NCI-H510A treated with DMSO at 0.1 percent for 48 hours (cell line): ENCODE data around the gene MOG.

ENCODE experiments used
- DNase-seq: peaks from one replicate; lab custom pipeline; 2025; lab: John Stamatoyannopoulos, UW

MOG gene

GRCh38 chr6:29656798-29657197 is at the start of gene MOG:
Gene MOG, plus strand, starts transcription at chr6:29657092. Its CDS starts 118 bp downstream, at chr6:29657210.
- DNase-seq, result no peak

DNA sequence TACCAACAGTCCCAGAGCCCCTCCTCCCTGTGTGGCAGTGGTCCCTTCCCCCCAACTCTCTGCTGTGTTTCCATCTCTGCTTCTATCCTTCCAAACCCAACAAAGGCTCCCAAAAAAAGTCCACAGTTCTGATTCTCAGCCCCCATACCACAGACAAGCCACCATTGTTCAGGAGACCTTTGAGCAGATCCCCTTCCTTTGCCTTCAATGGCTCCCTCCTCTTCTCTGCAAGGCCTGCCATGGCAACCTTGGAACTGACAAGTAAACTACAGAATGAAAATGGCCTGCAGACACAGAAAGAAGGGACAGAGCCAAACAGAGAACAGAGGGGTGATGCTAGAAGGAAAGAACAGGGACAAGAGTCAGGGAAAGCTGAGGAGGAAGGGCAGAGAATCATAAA is 48.8 kb upstream of the MOG start:
- DNase-seq, result no peak

DNA sequence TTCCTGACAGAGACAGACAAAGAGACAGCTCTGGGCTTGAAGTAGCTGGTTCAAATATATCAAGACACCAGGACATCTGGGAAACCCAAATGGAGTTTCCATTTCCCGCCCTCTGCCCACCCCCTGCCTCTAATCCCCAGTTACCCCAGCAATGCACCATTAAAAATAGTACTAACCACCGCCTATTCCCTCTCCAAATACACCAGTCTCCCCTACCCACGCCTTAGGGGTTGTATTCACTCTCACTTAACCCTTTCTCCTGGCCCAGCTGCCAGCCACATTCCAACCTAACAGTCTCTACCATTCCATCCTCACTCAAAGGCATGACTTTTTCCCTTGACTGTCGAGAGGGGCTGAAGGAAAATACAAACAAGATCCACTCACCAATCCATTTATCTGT is 46.4 kb upstream of the MOG start:
- DNase-seq, result no peak

GRCh38 chr6:29611426-29611825 is 45.5 kb upstream of the MOG start:
- no peak for DNase-seq

- no peak for DNase-seq
These were observed 38.9 kb upstream of the MOG start for GRCh38 chr6:29617782-29618554.

DNA sequence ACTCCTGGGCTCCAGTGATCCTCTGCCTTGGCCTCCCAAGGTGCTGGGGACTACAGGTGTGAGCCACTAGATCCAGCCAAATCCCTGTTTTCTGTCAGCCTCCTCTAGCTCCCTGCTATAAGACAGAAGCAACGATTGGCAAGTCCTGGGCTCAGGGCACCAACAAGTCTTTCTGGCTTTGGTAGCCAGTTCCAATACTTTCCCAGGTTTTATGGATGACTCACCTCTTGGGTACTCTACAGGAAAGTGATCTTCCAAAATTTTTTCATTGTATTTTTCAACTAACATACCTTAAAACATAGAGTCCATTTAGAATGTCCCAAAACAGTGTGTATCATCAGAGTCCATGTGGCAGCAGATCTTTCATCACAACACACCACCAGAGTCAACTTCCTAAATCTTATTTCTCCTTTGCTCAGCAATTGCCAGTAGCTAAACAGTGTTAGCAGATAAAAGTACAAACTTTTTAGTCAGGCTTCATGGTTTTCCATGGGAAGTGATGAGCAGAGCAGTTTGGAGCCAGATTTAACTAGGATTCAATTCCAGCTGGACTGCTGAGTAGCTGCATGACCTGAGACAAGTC is 37.2 kb upstream of the MOG start:
- DNase-seq, result no peak

GRCh38 chr6:29620630-29621029 is 36.3 kb upstream of the MOG start:
- no peak for DNase-seq

DNA sequence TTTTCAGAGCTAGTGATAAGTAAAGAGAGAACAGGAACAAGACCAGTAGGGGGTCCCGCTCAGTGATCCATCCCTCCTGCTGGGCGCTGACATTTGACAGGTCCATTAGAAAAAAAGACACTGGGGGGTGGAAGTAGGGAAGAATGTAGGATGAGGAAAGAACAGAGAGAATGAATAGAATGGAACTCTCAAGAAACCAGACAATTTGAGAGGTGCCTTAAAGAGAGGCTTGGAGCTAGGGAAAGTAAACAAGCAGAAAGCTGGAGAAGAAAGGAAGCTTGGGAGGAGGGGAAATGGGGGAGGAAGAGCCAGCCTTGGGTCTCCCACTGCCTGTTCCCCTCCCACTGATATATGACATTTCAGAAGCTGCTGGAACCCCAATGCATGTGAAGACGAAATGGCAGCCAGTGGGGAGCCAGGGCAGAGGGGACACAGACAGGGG is 32.4 kb upstream of the MOG start:
- no peak for DNase-seq

DNA sequence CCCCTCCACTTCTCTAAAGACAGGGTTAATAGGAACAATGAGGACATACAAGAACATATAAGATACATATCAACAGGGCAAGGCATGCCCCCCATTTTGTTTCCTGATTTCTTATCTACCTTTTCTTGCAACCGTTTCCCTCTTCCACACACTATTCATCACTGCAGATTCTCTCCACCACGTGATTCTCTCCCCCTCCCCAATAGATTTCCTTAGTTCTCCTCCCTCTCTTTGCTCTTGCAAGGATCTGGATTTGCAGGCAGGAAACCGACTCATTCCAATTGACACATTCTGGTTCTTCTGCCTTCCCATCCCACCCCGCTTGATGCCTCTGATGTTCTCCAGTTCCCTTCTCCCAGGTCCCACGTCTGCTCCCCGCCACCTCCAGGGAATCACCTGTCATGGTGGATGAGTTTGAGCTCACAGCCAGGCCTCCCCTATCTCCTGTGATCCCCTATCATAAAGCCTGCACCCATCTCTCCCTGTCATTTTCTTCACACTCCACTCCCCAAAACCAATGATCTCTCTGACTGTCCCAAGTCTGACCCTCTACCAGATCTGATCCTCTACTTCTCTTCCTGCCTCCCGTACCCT is 31.5 kb upstream of the MOG start:
- no peak for DNase-seq

DNA sequence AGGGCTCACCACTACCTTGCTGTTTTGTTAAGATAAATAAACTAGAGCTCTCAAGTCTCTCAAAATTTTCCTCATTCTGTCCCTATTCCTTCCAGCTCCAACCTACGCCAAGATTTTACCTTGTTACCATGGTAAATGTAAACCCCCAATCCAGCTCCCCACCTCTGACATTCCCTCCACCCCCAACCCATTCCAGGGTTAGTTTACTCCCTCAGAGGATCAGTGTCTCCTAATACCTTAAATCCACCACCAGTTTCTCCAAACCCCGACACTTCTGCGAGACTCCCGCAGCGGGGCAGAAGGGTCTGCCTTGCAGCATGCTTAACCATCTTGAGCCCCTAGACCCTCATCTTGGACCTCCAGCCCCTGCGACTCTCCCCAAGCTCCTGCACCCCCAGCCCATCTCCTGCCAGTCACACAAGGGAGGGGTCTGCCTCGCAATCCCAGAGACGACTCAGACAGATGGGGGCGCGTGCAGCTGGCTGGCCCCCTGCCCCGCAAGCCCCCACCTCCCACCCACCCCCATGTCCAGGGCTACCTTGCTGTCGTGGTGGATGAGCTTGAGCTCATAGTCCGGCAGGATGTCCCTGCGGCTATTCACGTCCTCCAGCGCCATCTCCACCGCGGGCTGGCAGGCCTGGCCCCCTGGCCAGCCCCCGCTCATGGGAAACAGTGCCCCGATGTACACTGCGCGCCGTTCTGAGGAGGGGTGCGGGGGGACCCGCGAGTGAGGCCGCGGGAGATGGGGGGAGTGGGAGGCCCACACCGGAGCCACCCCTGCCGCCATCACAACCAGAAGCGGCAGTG is 29.7 kb upstream of the MOG start:
- DNase-seq, result no peak

DNA sequence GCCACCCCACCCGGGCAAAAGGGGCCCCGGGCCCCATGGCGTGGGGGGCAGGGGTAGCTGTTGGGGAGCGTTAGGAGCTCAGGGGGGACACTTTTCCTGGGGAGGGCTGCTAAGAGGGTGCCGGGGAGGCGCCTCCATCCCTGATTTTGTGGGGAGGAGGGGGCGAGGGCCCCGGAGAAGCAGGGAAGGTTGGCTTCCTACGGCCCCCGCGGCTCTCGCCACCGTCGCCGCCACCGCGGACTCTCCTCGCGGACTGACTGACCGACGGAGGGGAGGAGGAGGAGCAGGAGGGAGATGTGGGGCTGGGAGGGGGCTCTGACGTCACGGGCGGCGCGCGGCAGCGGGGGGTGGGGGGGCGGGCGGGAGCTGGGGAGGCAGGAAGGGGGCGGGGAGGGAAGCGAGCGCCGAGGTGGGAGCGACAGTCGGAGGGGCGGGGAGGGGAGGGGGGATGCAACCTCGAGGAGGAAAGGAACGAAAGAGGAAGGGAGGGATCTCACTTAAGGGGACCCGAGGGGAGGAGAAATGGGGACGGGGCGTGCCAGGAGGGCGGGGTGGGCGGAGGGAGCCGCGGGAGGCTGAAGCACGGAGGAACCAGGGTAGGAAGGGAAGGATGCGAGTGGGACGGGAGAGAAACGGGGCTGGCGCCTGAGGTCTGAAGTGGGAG is 29.0 kb upstream of the MOG start:
- peak; percentile 64 for DNase-seq

- DNase-seq, result peak; percentile 89
These were observed 28.2 kb upstream of the MOG start for GRCh38 chr6:29628419-29629281.

- DNase-seq, result no peak
These were observed 27.3 kb upstream of the MOG start for GRCh38 chr6:29629571-29629970.

GRCh38 chr6:29630315-29630714 is 26.6 kb upstream of the MOG start:
- DNase-seq, result no peak

GRCh38 chr6:29631209-29631810 is 25.6 kb upstream of the MOG start:
- no peak for DNase-seq

DNA sequence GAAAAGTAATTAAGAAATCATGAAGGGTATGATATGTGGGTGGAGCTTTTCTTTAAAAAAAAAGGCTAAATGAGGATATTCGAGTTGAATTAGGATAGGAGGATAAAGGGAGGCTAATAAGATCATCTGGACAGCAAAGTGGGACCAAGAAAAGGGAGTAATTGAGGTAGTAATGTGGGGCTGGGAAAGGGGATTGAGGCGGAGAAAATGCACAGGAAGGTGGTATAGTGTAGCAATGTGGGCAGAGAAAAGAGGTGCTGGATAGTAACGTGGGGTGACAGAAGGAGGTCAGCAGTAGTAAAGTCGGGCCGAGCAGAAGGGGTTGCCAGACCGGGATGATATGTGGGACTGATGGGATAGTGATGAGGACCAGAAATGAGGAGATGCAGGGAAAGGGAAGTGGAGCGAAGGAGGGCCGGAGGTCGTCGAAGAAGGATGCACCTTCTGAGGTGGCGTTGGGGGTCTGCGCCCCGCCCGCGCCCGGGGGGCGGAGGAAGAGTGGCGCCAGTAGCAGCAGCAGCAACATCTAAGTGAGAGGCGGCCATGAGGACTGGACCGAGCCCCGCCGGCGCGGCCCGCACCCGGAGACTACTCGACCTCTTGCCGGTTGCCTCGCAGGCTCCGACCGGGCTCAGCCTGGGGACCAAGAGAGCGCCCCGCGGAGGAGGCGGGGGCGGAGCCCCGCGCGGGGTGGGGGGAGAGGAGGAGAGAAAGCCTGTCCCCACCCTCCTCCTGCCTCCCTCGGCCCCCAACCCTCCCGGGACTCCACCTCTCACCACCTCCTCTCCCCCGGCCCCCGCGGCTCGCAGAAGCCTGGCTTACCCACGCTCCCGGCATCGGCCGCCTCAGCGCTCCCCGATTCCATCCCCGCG is 24.8 kb upstream of the MOG start:
- peak; percentile 58 for DNase-seq

- DNase-seq, result peak; percentile 86
These were observed 23.9 kb upstream of the MOG start, which contains the start of gene GABBR1 for GRCh38 chr6:29632789-29633533. Gene GABBR1, minus strand, starts transcription at chr6:29633183. Its CDS starts 798 bp downstream, at chr6:29632385.

DNA sequence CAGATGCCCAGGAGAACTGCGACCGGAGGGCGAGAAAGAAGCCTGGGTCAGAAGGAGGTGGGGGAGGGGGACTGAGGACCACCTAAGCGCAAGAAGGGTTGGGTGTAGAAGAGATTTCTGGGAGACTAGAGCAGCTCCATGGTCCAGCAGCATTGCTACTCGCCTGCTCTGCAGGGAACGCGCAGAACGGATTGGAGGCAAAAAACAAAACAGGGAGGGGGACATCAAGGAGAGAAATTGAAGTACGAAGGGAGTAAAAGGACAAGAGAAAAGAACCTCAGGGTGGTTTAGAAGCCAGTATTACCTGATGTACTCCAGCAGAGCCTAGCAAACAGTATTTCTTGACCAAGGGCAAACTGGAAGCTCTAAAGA is 23.4 kb upstream of the MOG start:
- DNase-seq, result peak; percentile 45

- DNase-seq, result no peak
These were observed 19.6 kb upstream of the MOG start for GRCh38 chr6:29637247-29637646.
